ENCODE results near the gene EXOC6. TPM values are rescaled to one million over a fixed set of nuclear protein-coding genes. Genes with fewer than 3 reads are reported as not detected.
A peak's percentile ranks its signal among the peaks of the same experiment; 100 is the strongest.

EXOC6 gene
- total and polyA plus RNA-seq, 3 experiments from 2014 or later = 7.3 to 10.9 (median 10.6) TPM

DNA sequence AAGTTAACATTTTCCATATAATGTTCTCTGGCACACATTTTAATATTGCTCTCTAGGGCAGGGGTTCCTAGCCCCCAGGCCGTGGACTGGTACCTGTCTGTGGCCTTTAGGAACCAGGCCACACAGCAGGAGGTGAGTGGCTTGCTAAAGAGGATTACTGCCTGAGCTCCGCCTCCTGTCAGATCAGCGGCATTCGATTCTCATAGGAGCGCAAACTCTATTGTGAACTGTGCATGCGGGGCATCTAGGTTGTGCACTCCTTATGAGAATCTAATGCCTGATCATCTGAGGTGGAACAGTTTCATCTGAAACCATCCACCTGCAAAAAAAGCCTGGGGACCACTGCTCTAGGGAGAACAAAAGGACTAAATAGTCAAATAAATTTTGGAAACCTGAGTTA is 65.7 kb downstream of the EXOC6 start:
- H3K36me3 Mint-ChIP-seq = peaks cover 1 to 19% (median 4%) of the 10 kb centered on the region in 3 donors
- DNase-seq = no peak
- Histone ChIP-seq H3K27me3 (ENCODE audit: insufficient read depth, low read length, poor library complexity, severe bottlenecking) (no peaks in the 10 kb centered on the region), H3K27ac (ENCODE audit: low read depth, low read length) (no peak overlapping the region), H3K9me3 (ENCODE audit: low read length) (no peaks in the 10 kb centered on the region), H3K4me3 (ENCODE audit: low read length) (no peak overlapping the region), H3K36me3 (ENCODE audit: insufficient read depth, low read length) (no peaks in the 10 kb centered on the region), H3K4me1 (ENCODE audit: insufficient read depth, low read length) (no peaks in the 10 kb centered on the region)
- H3K9me3 Mint-ChIP-seq = no peaks in the 10 kb centered on the region
- CTCF ChIA-PET = no interaction called here
- H3K27me3 Mint-ChIP-seq = no peaks in the 10 kb centered on the region
- no peak overlapping the region for H3K4me3 Mint-ChIP-seq
- POLR2A ChIA-PET = no interaction called here
- H3K27ac Mint-ChIP-seq = no peak overlapping the region
- H3K4me1 Mint-ChIP-seq = peaks cover 0 to 5% (median 0%) of the 10 kb centered on the region in 3 donors

DNA sequence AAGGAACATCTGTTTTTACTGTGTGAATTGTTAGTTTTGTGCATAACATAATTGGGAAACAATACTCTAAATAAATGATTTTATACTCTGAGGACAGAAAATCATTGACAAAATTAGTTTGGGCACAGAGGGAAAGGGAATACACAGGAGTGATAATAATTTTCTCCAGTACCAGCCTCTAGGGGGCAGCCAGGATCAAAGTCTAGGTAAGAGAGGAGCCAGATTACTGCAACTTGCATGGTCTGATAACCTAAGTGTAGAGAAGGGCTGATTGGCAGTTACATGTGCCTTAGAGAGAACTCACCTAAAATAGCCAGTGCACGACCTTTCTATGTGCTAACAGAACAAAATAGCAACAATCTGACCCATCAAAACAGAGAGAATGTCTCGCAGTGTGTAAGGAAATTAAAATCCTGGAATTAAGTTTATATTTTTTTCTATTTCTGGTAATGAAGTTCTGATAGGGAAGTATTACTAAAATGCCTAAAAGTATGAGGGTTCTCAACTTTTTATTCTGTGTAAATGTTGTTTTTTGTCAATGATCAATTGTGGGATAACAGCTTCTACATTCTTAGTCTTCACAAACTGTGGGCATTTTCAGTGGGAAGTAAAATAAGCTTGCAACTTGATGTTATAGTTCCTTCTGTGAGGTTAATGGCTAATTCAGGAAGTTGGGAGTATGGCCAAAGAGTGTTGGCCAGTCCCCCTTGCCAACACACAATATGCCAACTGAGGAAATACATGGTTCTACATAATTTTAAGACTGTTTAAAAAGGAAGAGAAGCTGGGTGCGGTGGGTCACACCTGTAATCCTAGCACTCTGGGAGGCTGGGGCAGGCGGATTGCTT is 66.4 kb downstream of the EXOC6 start:
- Histone ChIP-seq H3K9me3 (ENCODE audit: low read length) (no peaks in the 10 kb centered on the region), H3K4me1 (ENCODE audit: insufficient read depth, low read length) (no peaks in the 10 kb centered on the region), H3K36me3 (ENCODE audit: insufficient read depth, low read length) (no peaks in the 10 kb centered on the region), H3K27me3 (ENCODE audit: insufficient read depth, low read length, poor library complexity, severe bottlenecking) (no peaks in the 10 kb centered on the region), H3K27ac (ENCODE audit: low read depth, low read length) (no peak overlapping the region), H3K4me3 (ENCODE audit: low read length) (no peak overlapping the region)
- peak in 4 of 5 donors; percentile 9 to 24 (median 15) for DNase-seq
- ChIA-PET CTCF (interaction anchor here (1.0 to 1.5 kb wide), 2 partner anchors 22 to 27 kb away, joined by 3 read pairs; no protein-coding TSS in a partner anchor), POLR2A (no interaction called here)
- Mint-ChIP-seq H3K27ac (peak overlapping the region in 1 of 8 donors; percentile 65), H3K36me3 (peaks cover 4 to 19% (median 4%) of the 10 kb centered on the region in 3 donors), H3K4me1 (peaks cover 0 to 5% (median 0%) of the 10 kb centered on the region in 3 donors), H3K4me3 (no peak overlapping the region), H3K9me3 (no peaks in the 10 kb centered on the region), H3K27me3 (no peaks in the 10 kb centered on the region)

DNA sequence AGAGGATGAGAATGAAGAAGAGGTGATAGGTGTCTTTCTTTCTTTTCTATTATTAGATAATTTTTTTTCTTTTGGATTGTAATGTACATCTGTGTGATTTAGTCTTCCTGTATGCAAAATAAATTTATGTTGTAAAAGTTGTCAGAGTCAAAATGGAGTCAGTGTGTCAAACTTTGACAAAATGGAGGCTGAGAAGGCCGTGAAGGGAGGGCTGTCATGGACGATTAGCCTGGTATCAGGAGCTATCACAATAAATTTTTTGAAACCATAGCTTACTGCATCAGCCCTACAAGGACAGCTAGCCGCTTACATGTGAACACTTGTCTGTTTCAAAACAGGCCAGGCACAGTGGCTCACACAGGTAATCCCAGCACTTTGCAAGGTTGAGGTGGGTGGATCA is 67.6 kb downstream of the EXOC6 start:
- CTCF ChIA-PET = interaction anchor here (1.0 to 1.5 kb wide), 2 partner anchors 23 to 26 kb away, joined by 3 read pairs; no protein-coding TSS in a partner anchor
- Mint-ChIP-seq H3K27ac (no peak overlapping the region), H3K27me3 (no peaks in the 10 kb centered on the region), H3K4me3 (no peak overlapping the region), H3K36me3 (peaks cover 6 to 20% (median 12%) of the 10 kb centered on the region in 3 donors), H3K4me1 (peaks cover 0 to 5% (median 0%) of the 10 kb centered on the region in 3 donors), H3K9me3 (peaks cover 0 to 4% (median 2%) of the 10 kb centered on the region in 5 donors)
- no peak for DNase-seq
- POLR2A ChIA-PET = no interaction called here
- no peaks in the 10 kb centered on the region for H3K4me1 ChIP-seq (ENCODE audit: insufficient read depth, low read length)
- H3K4me3 ChIP-seq (ENCODE audit: low read length) = no peak overlapping the region
- peaks cover 7% of the 10 kb centered on the region for H3K9me3 ChIP-seq (ENCODE audit: low read length)
- no peaks in the 10 kb centered on the region for H3K27me3 ChIP-seq (ENCODE audit: insufficient read depth, low read length, poor library complexity, severe bottlenecking)
- no peaks in the 10 kb centered on the region for H3K36me3 ChIP-seq (ENCODE audit: insufficient read depth, low read length)
- H3K27ac ChIP-seq (ENCODE audit: low read depth, low read length) = no peak overlapping the region

DNA sequence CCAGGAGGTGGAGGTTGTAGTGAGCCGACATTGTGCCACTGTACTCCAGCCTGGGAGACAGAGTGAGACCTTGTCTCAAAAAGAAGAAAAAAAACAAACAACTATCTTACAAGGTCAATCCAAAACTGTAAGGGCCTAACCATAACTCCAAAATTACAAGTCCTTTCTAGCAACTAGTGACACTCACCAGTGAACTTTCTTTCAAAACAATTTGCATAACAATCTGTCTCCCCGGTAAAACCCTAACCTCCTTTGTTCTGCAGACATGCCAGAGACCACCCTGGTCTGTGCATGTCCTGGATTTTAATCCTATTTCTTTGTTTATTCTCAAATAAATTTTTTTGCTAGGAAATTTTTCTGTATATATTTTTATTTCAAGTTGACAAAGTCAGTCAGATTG is 68.1 kb downstream of the EXOC6 start:
- Histone ChIP-seq H3K27me3 (ENCODE audit: insufficient read depth, low read length, poor library complexity, severe bottlenecking) (no peaks in the 10 kb centered on the region), H3K4me1 (ENCODE audit: insufficient read depth, low read length) (no peaks in the 10 kb centered on the region), H3K36me3 (ENCODE audit: insufficient read depth, low read length) (no peaks in the 10 kb centered on the region), H3K9me3 (ENCODE audit: low read length) (peaks cover 8% of the 10 kb centered on the region), H3K4me3 (ENCODE audit: low read length) (no peak overlapping the region), H3K27ac (ENCODE audit: low read depth, low read length) (no peak overlapping the region)
- Mint-ChIP-seq H3K9me3 (peaks cover 0 to 6% (median 2%) of the 10 kb centered on the region in 5 donors), H3K27me3 (no peaks in the 10 kb centered on the region), H3K36me3 (peaks cover 8 to 21% (median 15%) of the 10 kb centered on the region in 3 donors), H3K4me1 (peaks cover 0 to 5% (median 0%) of the 10 kb centered on the region in 3 donors), H3K27ac (no peak overlapping the region), H3K4me3 (no peak overlapping the region)
- CTCF ChIA-PET = no interaction called here
- DNase-seq = no peak
- POLR2A ChIA-PET = no interaction called here

DNA sequence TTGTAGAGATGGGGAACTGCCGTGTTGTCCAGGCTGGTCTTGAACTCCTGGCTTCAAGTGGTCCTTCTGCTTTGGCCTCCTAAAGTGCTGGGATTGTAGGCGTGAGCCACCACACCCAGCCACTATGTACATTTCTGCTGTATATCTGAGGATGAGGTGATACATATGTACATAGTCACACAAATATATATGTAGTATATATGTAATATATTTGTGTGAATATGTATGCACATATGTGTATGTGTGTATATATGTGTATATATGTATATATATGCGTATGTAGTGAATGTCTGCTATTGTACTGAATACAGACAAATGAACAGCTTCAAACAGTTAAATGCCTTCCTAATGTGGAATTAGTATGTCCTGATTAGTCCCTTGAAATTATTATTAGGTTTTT is 70.3 kb downstream of the EXOC6 start:
- Histone ChIP-seq H3K4me3 (ENCODE audit: low read length) (no peak overlapping the region), H3K27me3 (ENCODE audit: insufficient read depth, low read length, poor library complexity, severe bottlenecking) (no peaks in the 10 kb centered on the region), H3K27ac (ENCODE audit: low read depth, low read length) (no peak overlapping the region), H3K9me3 (ENCODE audit: low read length) (peaks cover 8% of the 10 kb centered on the region), H3K36me3 (ENCODE audit: insufficient read depth, low read length) (no peaks in the 10 kb centered on the region), H3K4me1 (ENCODE audit: insufficient read depth, low read length) (no peaks in the 10 kb centered on the region)
- H3K4me3 Mint-ChIP-seq = no peak overlapping the region
- ChIA-PET CTCF (no interaction called here), POLR2A (no interaction called here)
- no peak for DNase-seq
- H3K27me3 Mint-ChIP-seq = no peaks in the 10 kb centered on the region
- peaks cover 0 to 6% (median 2%) of the 10 kb centered on the region in 5 donors for H3K9me3 Mint-ChIP-seq
- H3K27ac Mint-ChIP-seq = no peak overlapping the region
- peaks cover 0 to 5% (median 0%) of the 10 kb centered on the region in 3 donors for H3K4me1 Mint-ChIP-seq
- H3K36me3 Mint-ChIP-seq = peaks cover 15 to 25% (median 21%) of the 10 kb centered on the region in 3 donors

DNA sequence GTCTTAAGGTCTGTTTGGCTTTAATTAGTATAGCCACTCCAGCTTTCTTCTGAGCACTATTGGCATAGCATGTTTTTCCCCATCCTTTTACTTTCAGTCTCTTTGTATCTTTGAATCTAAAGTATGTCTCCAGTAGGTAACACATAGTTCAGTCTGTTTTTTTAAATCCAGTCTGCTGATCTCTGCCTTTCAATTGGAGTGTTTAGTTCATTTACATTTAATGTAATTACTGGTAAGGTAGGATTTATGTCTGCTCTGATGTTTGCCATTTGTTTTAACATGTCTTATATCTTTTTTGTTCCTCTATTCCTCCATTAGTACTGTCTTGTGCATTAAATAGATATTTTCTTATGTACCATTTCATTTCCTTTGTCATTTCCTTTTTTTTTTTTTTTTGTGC is 72.5 kb downstream of the EXOC6 start:
- no peak for DNase-seq
- no peaks in the 10 kb centered on the region for H3K27me3 Mint-ChIP-seq
- Histone ChIP-seq H3K27ac (ENCODE audit: low read depth, low read length) (no peak overlapping the region), H3K9me3 (ENCODE audit: low read length) (peaks cover 8% of the 10 kb centered on the region), H3K36me3 (ENCODE audit: insufficient read depth, low read length) (no peaks in the 10 kb centered on the region), H3K4me3 (ENCODE audit: low read length) (no peak overlapping the region), H3K4me1 (ENCODE audit: insufficient read depth, low read length) (no peaks in the 10 kb centered on the region), H3K27me3 (ENCODE audit: insufficient read depth, low read length, poor library complexity, severe bottlenecking) (no peaks in the 10 kb centered on the region)
- H3K4me3 Mint-ChIP-seq = no peak overlapping the region
- peaks cover 13 to 25% (median 16%) of the 10 kb centered on the region in 3 donors for H3K36me3 Mint-ChIP-seq
- peaks cover 0 to 6% (median 2%) of the 10 kb centered on the region in 5 donors for H3K9me3 Mint-ChIP-seq
- no peaks in the 10 kb centered on the region for H3K4me1 Mint-ChIP-seq
- POLR2A ChIA-PET = no interaction called here
- CTCF ChIA-PET = no interaction called here
- H3K27ac Mint-ChIP-seq = no peak overlapping the region

DNA sequence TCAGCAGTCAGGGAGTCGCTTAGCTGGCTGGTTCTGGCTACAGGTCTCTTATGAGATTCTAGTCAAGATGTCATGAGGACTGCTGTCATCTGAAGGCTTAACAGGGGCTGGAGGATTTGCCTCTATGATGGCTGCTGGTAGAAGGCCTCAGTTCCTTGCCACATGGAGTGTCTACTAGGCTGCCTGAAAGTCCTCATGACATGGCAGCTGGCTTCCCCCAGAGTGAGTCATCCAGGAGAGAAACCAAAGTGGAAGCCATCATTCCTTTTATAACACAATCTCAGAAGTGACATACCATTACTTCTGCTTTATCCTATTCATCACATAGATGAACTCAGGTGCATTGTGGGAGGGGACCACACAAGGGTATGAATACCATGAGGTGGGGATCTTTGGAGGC is 75.1 kb downstream of the EXOC6 start:
- no peak for DNase-seq
- peaks cover 18 to 30% (median 20%) of the 10 kb centered on the region in 3 donors for H3K36me3 Mint-ChIP-seq
- no peak overlapping the region for H3K4me3 Mint-ChIP-seq
- H3K4me1 ChIP-seq (ENCODE audit: insufficient read depth, low read length) = no peaks in the 10 kb centered on the region
- H3K27me3 Mint-ChIP-seq = no peaks in the 10 kb centered on the region
- CTCF ChIA-PET = interaction anchor here (1.3 kb wide), 1 partner anchor 12 kb away, joined by 3 read pairs; no protein-coding TSS in a partner anchor
- no peaks in the 10 kb centered on the region for H3K27me3 ChIP-seq (ENCODE audit: insufficient read depth, low read length, poor library complexity, severe bottlenecking)
- POLR2A ChIA-PET = no interaction called here
- H3K9me3 Mint-ChIP-seq = peaks cover 0 to 6% (median 2%) of the 10 kb centered on the region in 5 donors
- no peak overlapping the region for H3K27ac ChIP-seq (ENCODE audit: low read depth, low read length)
- no peaks in the 10 kb centered on the region for H3K4me1 Mint-ChIP-seq
- H3K27ac Mint-ChIP-seq = no peak overlapping the region
- no peak overlapping the region for H3K4me3 ChIP-seq (ENCODE audit: low read length)
- no peaks in the 10 kb centered on the region for H3K36me3 ChIP-seq (ENCODE audit: insufficient read depth, low read length)
- peaks cover 8% of the 10 kb centered on the region for H3K9me3 ChIP-seq (ENCODE audit: low read length)

DNA sequence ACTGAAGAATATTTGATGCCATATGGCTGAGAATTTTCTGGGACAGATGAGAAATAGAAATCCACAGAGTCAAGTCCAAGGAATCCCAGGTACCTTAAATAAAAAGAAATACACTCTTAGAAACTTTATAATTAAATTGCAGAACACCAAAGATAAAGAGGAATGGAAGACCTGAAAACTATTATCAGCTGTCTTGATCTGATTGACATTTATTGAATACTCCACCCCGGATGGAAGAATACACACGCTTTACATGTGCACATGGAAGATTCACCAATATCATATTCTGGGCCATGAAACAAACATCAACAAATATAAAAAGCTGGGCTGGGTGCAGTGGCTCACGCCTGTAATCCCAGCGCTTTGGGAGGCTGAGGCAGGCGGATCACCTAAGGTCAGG is 81.6 kb downstream of the EXOC6 start:
- Histone ChIP-seq H3K36me3 (ENCODE audit: insufficient read depth, low read length) (no peaks in the 10 kb centered on the region), H3K27ac (ENCODE audit: low read depth, low read length) (no peak overlapping the region), H3K4me3 (ENCODE audit: low read length) (no peak overlapping the region), H3K27me3 (ENCODE audit: insufficient read depth, low read length, poor library complexity, severe bottlenecking) (no peaks in the 10 kb centered on the region), H3K4me1 (ENCODE audit: insufficient read depth, low read length) (no peaks in the 10 kb centered on the region), H3K9me3 (ENCODE audit: low read length) (no peaks in the 10 kb centered on the region)
- no peaks in the 10 kb centered on the region for H3K9me3 Mint-ChIP-seq
- H3K4me1 Mint-ChIP-seq = no peaks in the 10 kb centered on the region
- peak overlapping the region in 1 of 8 donors; percentile 35 for H3K27ac Mint-ChIP-seq
- DNase-seq = no peak
- ChIA-PET POLR2A (no interaction called here), CTCF (no interaction called here)
- H3K4me3 Mint-ChIP-seq = no peak overlapping the region
- H3K27me3 Mint-ChIP-seq = no peaks in the 10 kb centered on the region
- peaks cover 16 to 29% (median 22%) of the 10 kb centered on the region in 3 donors for H3K36me3 Mint-ChIP-seq
